ENCODE measurements around the gene KCNA5.

- no peak for TF ChIP-seq CTCF (IDR thresholded peaks at IDR 0.05 in 8 of 11, conservative IDR thresholded peaks at IDR 0.05 in 3 of 11)
- TF ChIP-seq POLR2AphosphoS5 (IDR thresholded peaks at IDR 0.05), result no peak
- no peak for TF ChIP-seq POLR2A (IDR thresholded peaks at IDR 0.05)
Measured at GRCh38 chr12:5022025-5022424, 21.7 kb upstream of the KCNA5 start.

Data from spleen (tissue), 7 donors.